HepG2 (cell line): Measurements from ENCODE around the gene SNUPN. TPM values are rescaled to one million over a fixed set of nuclear protein-coding genes. Genes with fewer than 3 reads are reported as not detected.
A peak's percentile ranks its signal among the peaks of the same experiment; 100 is the strongest.

Experiments used
- ATAC-seq: fragments of 200-7000 bp; cut with Tn5 transposase; 3 replicates; pipeline ENCODE4 v1.9.1; 2020; ENCODE audit warnings: mild to moderate bottlenecking, moderate library complexity
- BruUV-seq: library from RNA; stranded (reverse); fragments of 400-500 nt; replicated peaks from 2 replicates; lab custom pipeline; 2021; lab: Mats Ljungman, UMichigan
- CTCF ChIA-PET: fragments of 300-600 bp; formaldehyde crosslinking; extraction: SDS; loops from one replicate; lab custom pipeline; 2021; ENCODE audit warnings: low total read pairs, inconsistent platforms, low intra/inter-chr PET ratio; lab: Yijun Ruan, JAX
- POLR2A ChIA-PET: fragments of 350-600 bp; sonication (Branson Sonifier 250); formaldehyde crosslinking; loops from one replicate; lab custom pipeline; 2020; ENCODE audit warnings: antibody characterized with exemption, inconsistent platforms; lab: Yijun Ruan, JAX
- DNase-seq: peaks from one replicate; pipeline ENCODE4 v3.0.0-alpha.2; 2015; ENCODE audit warnings: low spot score
- FAIRE-seq: peaks from 3 replicates; lab custom pipeline; 2011; peaks lifted over from hg19 to GRCh38; lab: Jason Lieb, UNC
- H2AFZ ChIP-seq: one replicate; pipeline ENCODE4 v1.6.1; 2011; ENCODE audit warnings: low read length, inconsistent platforms
- H3K27ac ChIP-seq: fragments of 300-600 bp; 3 replicates; pipeline ENCODE4 v1.8.0; 2011; ENCODE audit warnings: mixed run types, mild to moderate bottlenecking, mixed read lengths, low read length, inconsistent platforms; ENCODE audit not compliant: insufficient read depth; ENCODE audit errors: extremely low read length
- H3K27me3 ChIP-seq, 2 experiments: fragments of 200-600 bp in 1 of 2; 2 replicates in 1 of 2; 3 replicates in 1 of 2; pipeline versions ENCODE4 v1.6.0 to v1.8.0; 2011; ENCODE audit warnings: low read length in 2 of 2, mild to moderate bottlenecking in 2 of 2, moderate library complexity in 2 of 2, inconsistent platforms in 1 of 2; ENCODE audit not compliant: insufficient read depth in 2 of 2, control insufficient read depth in 1 of 2
- H3K36me3 ChIP-seq, 2 experiments: fragments of 200-600 bp in 1 of 2; replicated peaks in 1 of 2; 2 replicates in 1 of 2; 3 replicates in 1 of 2; pipeline versions ENCODE4 v1.5.1 to v1.8.0; 2011; ENCODE audit warnings: low read length in 2 of 2, inconsistent platforms in 1 of 2; ENCODE audit not compliant: insufficient read depth in 2 of 2, control insufficient read depth in 1 of 2
- H3K4me1 ChIP-seq: 2 replicates; pipeline ENCODE4 v1.5.1; 2012; ENCODE audit warnings: low read length, inconsistent platforms; ENCODE audit not compliant: insufficient read depth
- H3K4me2 ChIP-seq: 2 replicates; pipeline ENCODE4 v1.6.0; 2011; ENCODE audit warnings: low read depth, low read length, inconsistent platforms
- H3K4me3 ChIP-seq, 3 experiments: fragments of 200-600 bp in 1 of 3; sonication (generic), shearing (Covaris generic) in 1 of 3; replicated peaks in 1 of 3; 2 replicates each; pipeline ENCODE4 v1.5.1; 2011 to 2016; ENCODE audit warnings: low read length in 3 of 3, inconsistent platforms in 2 of 3, low read depth in 2 of 3, mild to moderate bottlenecking in 2 of 3, control low read depth in 1 of 3, mixed read lengths in 1 of 3; ENCODE audit not compliant: insufficient read depth in 1 of 3
- H3K79me2 ChIP-seq: one replicate; pipeline ENCODE4 v1.6.1; 2011; ENCODE audit warnings: low read length, inconsistent platforms; ENCODE audit not compliant: insufficient read depth
- H3K9ac ChIP-seq: 2 replicates; pipeline ENCODE4 v1.6.0; 2011; ENCODE audit warnings: mild to moderate bottlenecking, low read depth, low read length, inconsistent platforms; ENCODE audit not compliant: insufficient read depth
- H3K9me3 ChIP-seq: 2 replicates; pipeline ENCODE4 v1.5.1; 2012; ENCODE audit warnings: mild to moderate bottlenecking, low read length
- H4K20me1 ChIP-seq: 2 replicates; pipeline ENCODE4 v1.6.0; 2011; ENCODE audit warnings: inconsistent platforms, mild to moderate bottlenecking, low read length, moderate library complexity; ENCODE audit not compliant: insufficient read depth
- CHD2 ChIP-seq: IDR thresholded peaks from 2 replicates; pipeline ENCODE4 v1.6.1; 2011; ENCODE audit warnings: low read depth, low read length, improper control_type of control experiment
- GLI4 ChIP-seq: sonication (generic); formaldehyde crosslinking; IDR thresholded peaks from 2 replicates; pipeline ENCODE4 v1.5.1; 2020; ENCODE audit warnings: missing genetic modification reagents, mild to moderate bottlenecking, moderate library complexity, borderline replicate concordance
- MAF1 ChIP-seq: sonication (generic); formaldehyde crosslinking; IDR thresholded peaks from 2 replicates; pipeline ENCODE4 v1.5.0; 2020; ENCODE audit warnings: missing genetic modification reagents, borderline replicate concordance
- NFATC3 ChIP-seq: sonication (generic); formaldehyde crosslinking; IDR thresholded peaks from 2 replicates; pipeline ENCODE4 v1.5.1; 2020; ENCODE audit warnings: mild to moderate bottlenecking, missing genetic modification reagents
- PCBP2 ChIP-seq: fragments of 200-400 bp; formaldehyde crosslinking; optimal IDR thresholded peaks from 2 replicates; pipeline ENCODE3; 2018; ENCODE audit warnings: low read length, low read depth; ENCODE audit not compliant: poor library complexity, severe bottlenecking
- SPEN ChIP-seq: sonication (generic); formaldehyde crosslinking; IDR thresholded peaks from 2 replicates; pipeline ENCODE4 v1.5.1; 2020; ENCODE audit warnings: low read depth, mild to moderate bottlenecking, missing genetic modification reagents
- ZNF124 ChIP-seq: sonication (generic); formaldehyde crosslinking; IDR thresholded peaks from 2 replicates; pipeline ENCODE4 v1.4.0; 2020; ENCODE audit warnings: missing genetic modification reagents
- ZNF530 ChIP-seq: sonication (generic); formaldehyde crosslinking; IDR thresholded peaks from 2 replicates; pipeline ENCODE4 v1.5.0; 2020; ENCODE audit warnings: low read depth, mild to moderate bottlenecking, missing genetic modification reagents
- ZNF616 ChIP-seq: sonication (generic); formaldehyde crosslinking; IDR thresholded peaks from 2 replicates; pipeline ENCODE4 v1.5.0; 2020; ENCODE audit warnings: low read depth, mild to moderate bottlenecking, missing genetic modification reagents
- ZNF674 ChIP-seq: sonication (generic); formaldehyde crosslinking; IDR thresholded peaks from 2 replicates; pipeline ENCODE4 v1.5.0; 2020; ENCODE audit warnings: low read depth, mild to moderate bottlenecking, missing genetic modification reagents
- WGBS: methylation state at CpG from one replicate; pipeline ENCODE4 v1.1.6; 2017; ENCODE audit warnings: low lambda C conversion rate; 5-methylcytosine and 5-hydroxymethylcytosine counted together
- in situ Hi-C: cut with HindIII; loops from 2 replicates; pipeline ENCODE4 v1.10.0; 2017; ENCODE audit warnings: low pct_unique_long_range_greater_than_20kb; ENCODE audit not compliant: extremely low pct_ligation_motif_present
- intact Hi-C: fragments of 100-400 bp; cut with micrococcal nuclease; formaldehyde crosslinking; loops from one replicate; pipeline ENCODE4 v1.10.0; 2022; ENCODE audit not compliant: unreplicated experiment
- polyA plus RNA-seq, 8 experiments: library from polyadenylated mRNA; depleted of rRNA in 3 of 8; stranded (reverse) in 7 of 8; unstranded in 1 of 8; fragments of >200 nt; fragmentation: Illumina TruSeq in 4 of 8; extraction: Trizol in 4 of 8; gene quantifications; 2 replicates each; pipeline versions ENCODE4 v1.2.1 to v1.2.3, GENCODE V29; 2011 to 2016; ENCODE audit warnings: low read depth in 4 of 8, missing spikeins in 1 of 8, mixed read lengths in 1 of 8; ENCODE audit not compliant: insufficient read depth in 1 of 8
- total RNA-seq, 5 experiments: library from RNA; depleted of rRNA; stranded (reverse); fragments of >200 nt; fragmentation: Illumina TruSeq; extraction: Trizol; gene quantifications; 2 replicates each; pipeline ENCODE4 v1.2.3, GENCODE V29; 2016; ENCODE audit warnings: low read depth in 1 of 5
- TF ChIP-seq, protein P1 (sequence below): sonication (generic); formaldehyde crosslinking; IDR thresholded peaks from 2 replicates; pipeline ENCODE4 v1.8.0; 2022; ENCODE audit warnings: mild to moderate bottlenecking, missing genetic modification reagents
- TF ChIP-seq, protein P2 (sequence below): sonication (generic); formaldehyde crosslinking; IDR thresholded peaks from 2 replicates; pipeline ENCODE4 v1.5.1; 2020; ENCODE audit warnings: missing genetic modification reagents, mild to moderate bottlenecking, borderline replicate concordance
- TF ChIP-seq, protein P3 (sequence below): sonication (generic); formaldehyde crosslinking; IDR thresholded peaks from 2 replicates; pipeline ENCODE4 v1.5.1; 2020; ENCODE audit warnings: missing genetic modification reagents, mild to moderate bottlenecking, borderline replicate concordance
- TF ChIP-seq, protein P4 (sequence below): sonication (generic); formaldehyde crosslinking; IDR thresholded peaks from 2 replicates; pipeline ENCODE4 v1.8.0; 2022; ENCODE audit warnings: missing genetic modification reagents, mild to moderate bottlenecking, borderline replicate concordance

Gene SNUPN
- total and polyA plus RNA-seq, 2 of the 13 experiments (the other 11 are each of a cell fraction or from before 2014, with no cell fraction given), result 9.0 to 16.4 TPM

DNA sequence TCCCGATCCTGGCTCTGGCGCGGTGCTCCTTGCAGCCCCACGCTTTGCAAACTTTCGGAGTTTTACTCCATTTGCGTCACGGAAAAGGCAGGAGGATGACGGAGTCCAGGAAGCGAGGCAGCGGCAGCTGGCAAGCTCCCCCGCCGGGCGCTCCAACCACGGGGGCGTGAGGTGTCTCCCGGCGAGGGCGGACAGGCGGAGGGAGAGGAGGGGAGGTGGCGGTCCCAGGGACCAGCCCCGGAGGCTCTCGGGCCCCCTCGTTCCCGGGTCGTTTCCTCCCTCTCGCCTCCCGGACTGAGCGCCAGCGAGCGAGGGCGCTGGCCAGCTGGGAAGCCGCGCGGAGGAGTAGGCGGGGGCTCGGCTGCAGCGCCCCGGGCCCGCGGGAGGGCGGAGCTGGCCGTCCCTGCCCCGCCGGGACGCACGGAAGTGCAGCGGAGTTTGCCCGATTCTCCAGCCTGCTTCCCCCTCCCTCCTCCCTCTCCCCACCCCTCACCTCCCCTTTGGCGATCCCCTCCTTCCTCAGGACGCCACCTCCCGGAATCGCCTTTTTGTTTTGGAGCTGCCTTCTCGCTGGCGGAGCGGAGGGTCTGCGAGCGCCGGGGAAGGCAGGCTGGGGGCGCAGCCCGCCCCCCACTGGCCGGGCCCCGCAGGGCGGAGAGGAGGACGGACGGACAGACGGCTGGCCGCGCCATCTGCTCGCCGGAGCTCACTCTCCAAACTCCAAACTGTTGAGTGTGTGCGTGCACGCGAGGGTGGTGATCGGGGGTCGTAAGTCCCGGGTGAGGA is 22.0 kb upstream of the SNUPN start, which contains the start of gene SNX33 (continued):
- TF ChIP-seq NFATC3 (no peak), MAF1 (CRISPR knock-in tag) (no peak), ZNF530 (no peak)
- TF ChIP-seq, protein P1, sequence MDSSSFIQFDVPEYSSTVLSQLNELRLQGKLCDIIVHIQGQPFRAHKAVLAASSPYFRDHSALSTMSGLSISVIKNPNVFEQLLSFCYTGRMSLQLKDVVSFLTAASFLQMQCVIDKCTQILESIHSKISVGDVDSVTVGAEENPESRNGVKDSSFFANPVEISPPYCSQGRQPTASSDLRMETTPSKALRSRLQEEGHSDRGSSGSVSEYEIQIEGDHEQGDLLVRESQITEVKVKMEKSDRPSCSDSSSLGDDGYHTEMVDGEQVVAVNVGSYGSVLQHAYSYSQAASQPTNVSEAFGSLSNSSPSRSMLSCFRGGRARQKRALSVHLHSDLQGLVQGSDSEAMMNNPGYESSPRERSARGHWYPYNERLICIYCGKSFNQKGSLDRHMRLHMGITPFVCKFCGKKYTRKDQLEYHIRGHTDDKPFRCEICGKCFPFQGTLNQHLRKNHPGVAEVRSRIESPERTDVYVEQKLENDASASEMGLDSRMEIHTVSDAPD (CRISPR knock-in tag), result peak; percentile 69; the same call in 1 of the 2 replicates
- TF ChIP-seq, protein P2, sequence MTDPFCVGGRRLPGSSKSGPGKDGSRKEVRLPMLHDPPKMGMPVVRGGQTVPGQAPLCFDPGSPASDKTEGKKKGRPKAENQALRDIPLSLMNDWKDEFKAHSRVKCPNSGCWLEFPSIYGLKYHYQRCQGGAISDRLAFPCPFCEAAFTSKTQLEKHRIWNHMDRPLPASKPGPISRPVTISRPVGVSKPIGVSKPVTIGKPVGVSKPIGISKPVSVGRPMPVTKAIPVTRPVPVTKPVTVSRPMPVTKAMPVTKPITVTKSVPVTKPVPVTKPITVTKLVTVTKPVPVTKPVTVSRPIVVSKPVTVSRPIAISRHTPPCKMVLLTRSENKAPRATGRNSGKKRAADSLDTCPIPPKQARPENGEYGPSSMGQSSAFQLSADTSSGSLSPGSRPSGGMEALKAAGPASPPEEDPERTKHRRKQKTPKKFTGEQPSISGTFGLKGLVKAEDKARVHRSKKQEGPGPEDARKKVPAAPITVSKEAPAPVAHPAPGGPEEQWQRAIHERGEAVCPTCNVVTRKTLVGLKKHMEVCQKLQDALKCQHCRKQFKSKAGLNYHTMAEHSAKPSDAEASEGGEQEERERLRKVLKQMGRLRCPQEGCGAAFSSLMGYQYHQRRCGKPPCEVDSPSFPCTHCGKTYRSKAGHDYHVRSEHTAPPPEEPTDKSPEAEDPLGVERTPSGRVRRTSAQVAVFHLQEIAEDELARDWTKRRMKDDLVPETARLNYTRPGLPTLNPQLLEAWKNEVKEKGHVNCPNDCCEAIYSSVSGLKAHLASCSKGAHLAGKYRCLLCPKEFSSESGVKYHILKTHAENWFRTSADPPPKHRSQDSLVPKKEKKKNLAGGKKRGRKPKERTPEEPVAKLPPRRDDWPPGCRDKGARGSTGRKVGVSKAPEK (CRISPR knock-in tag), result peak; percentile 89; the same call in 1 of the 2 replicates

DNA sequence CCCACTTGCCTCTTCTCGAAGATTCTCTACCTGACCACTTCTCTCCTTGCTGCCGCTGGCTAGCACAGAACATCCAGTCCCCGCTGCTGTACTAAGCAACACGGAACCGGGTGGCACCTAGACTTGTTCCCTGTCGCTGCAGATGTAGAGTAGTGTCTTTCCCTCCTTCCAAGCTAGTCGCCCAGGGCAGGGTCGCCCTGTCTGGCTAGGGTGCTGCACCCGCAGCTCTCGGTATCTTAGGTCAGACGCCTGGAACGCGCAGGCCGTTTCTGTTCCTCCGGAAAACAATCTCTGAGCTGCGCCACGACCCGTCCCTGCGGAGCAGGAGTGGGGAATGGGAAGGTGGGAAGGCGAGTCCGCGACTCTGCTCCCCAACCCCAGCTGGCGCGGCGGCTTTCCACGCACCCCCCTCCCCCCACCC is 21.4 kb upstream of the SNUPN start:
- Histone ChIP-seq H4K20me1 (peaks cover 7% of the 10 kb centered on the region; the same call in 1 of the 2 replicates), H2AFZ (peak overlapping the region; percentile 59), H3K79me2 (peaks cover 45% of the 10 kb centered on the region), H3K4me2 (peak overlapping the region; percentile 97), H3K9me3 (no peaks in the 10 kb centered on the region), H3K4me1 (peaks cover 48% of the 10 kb centered on the region), H3K36me3 (no peaks in the 10 kb centered on the region), H3K27me3 (peaks cover 0 to 2% of the 10 kb centered on the region in 2 experiments; a peak in 1 of 5 replicates), H3K27ac (peak overlapping the region; percentile 98), H3K9ac (peak overlapping the region; percentile 89), H3K4me3 (peak overlapping the region; percentile 83 to 96 (median 93))
- intact Hi-C loops (no loop called here), in situ Hi-C loops (loop anchor here (5.0 to 10.0 kb wide), 2 partner anchors 35 to 282 kb away; partner anchors contain the start of gene MAN2C1)
- POLR2A ChIA-PET, result interaction anchor here (0.9 to 2.6 kb wide), 17 partner anchors 9 to 279 kb away, joined by 3 to 39 read pairs (median 6); partner anchors contain the start of genes IMP3, MAN2C1, PTPN9 and SIN3A
- 2% methylated on average over 25 of the region's 26 CpGs for WGBS
- BruUV-seq, result TSS peak; percentile 61
- ATAC-seq (peak; percentile 5; the same call in 2 of the 3 replicates), DNase-seq (no peak), FAIRE-seq (no peak)
- CTCF ChIA-PET, result no interaction called here
- TF ChIP-seq CHD2, result no peak
- no peak for TF ChIP-seq PCBP2
- TF ChIP-seq ZNF674, result 0 out of 2 replicates have a peak, but pooled peaks have one; percentile 80
- TF ChIP-seq ZNF124 (CRISPR knock-in tag), result 0 out of 2 replicates have a peak, but pooled peaks have one; percentile 6
- TF ChIP-seq ZNF616, result 0 out of 2 replicates have a peak, but pooled peaks have one; percentile 25
- 0 out of 2 replicates have a peak, but pooled peaks have one; percentile 65 for TF ChIP-seq GLI4
- TF ChIP-seq, protein P3, sequence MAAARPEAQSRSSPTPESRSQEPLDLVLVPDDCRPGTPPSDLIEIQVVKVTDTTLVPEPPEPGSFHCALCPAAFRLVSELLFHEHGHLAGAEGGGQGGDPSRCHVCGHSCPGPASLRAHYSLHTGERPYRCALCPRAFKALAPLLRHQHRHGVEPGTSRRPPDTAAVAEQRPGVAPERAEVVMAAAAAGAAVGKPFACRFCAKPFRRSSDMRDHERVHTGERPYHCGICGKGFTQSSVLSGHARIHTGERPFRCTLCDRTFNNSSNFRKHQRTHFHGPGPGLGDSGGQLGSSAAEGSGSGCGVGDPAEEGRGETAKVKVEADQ (CRISPR knock-in tag), result peak; percentile 69; the same call in 1 of the 2 replicates
- TF ChIP-seq, protein P4, sequence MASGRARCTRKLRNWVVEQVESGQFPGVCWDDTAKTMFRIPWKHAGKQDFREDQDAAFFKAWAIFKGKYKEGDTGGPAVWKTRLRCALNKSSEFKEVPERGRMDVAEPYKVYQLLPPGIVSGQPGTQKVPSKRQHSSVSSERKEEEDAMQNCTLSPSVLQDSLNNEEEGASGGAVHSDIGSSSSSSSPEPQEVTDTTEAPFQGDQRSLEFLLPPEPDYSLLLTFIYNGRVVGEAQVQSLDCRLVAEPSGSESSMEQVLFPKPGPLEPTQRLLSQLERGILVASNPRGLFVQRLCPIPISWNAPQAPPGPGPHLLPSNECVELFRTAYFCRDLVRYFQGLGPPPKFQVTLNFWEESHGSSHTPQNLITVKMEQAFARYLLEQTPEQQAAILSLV (CRISPR knock-in tag), result peak; percentile 6; the same call in 1 of the 2 replicates
- peak; percentile 8; the same call in 1 of the 2 replicates for TF ChIP-seq SPEN (CRISPR knock-in tag)
